Measurements from ENCODE around the gene AGBL1. TPM values are rescaled to one million over a fixed set of nuclear protein-coding genes. Genes with fewer than 3 reads are reported as not detected.

The AGBL1 gene
- total RNA-seq, 1 experiment from 2014 or later: not detected

GRCh38 chr15:86541540-86541939 is 461.9 kb downstream of the AGBL1 start:
- Histone ChIP-seq H3K27ac (no peak overlapping the region), H3K4me3 (no peak overlapping the region), H3K36me3 (ENCODE audit: low read depth) (no peaks in the 10 kb centered on the region), H2AFZ (no peak overlapping the region), H4K20me1 (ENCODE audit: insufficient read depth) (no peaks in the 10 kb centered on the region), H3K4me1 (replicated peaks; ENCODE audit: insufficient read depth) (no peaks in the 10 kb centered on the region), H3K79me2 (ENCODE audit: low read depth) (no peaks in the 10 kb centered on the region), H3K27me3 (ENCODE audit: insufficient read depth, low read depth) (no peaks in the 10 kb centered on the region), H3K9me3 (ENCODE audit: insufficient read depth, low read depth) (no peaks in the 10 kb centered on the region), H3K4me2 (no peak overlapping the region), H3F3A (ENCODE audit: insufficient read depth, low read depth) (no peaks in the 10 kb centered on the region), H3K9me2 (ENCODE audit: insufficient read depth) (no peaks in the 10 kb centered on the region)
- no peak for DNase-seq
- no TSS peak for BruUV-seq (replicated peaks)
- ChIA-PET CTCF (no interaction called here), POLR2A (ENCODE audit: unreplicated experiment) (no interaction called here)
- intact Hi-C loops (cut with micrococcal nuclease; ENCODE audit: unreplicated experiment): no loop called here
- TF ChIP-seq EZH2 (IDR thresholded peaks at IDR 0.05; ENCODE audit: low read depth): no peak
- TF ChIP-seq CTCF (conservative IDR thresholded peaks at IDR 0.05): no peak

GRCh38 chr15:86550075-86550474 is 470.4 kb downstream of the AGBL1 start:
- no peak overlapping the region for H3K4me3 ChIP-seq
- intact Hi-C loops (cut with micrococcal nuclease; ENCODE audit: unreplicated experiment): no loop called here
- no peaks in the 10 kb centered on the region for H3K27me3 ChIP-seq (ENCODE audit: insufficient read depth, low read depth)
- H3K36me3 ChIP-seq (ENCODE audit: low read depth): no peaks in the 10 kb centered on the region
- TF ChIP-seq EZH2 (IDR thresholded peaks at IDR 0.05; ENCODE audit: low read depth) (no peak), CTCF (conservative IDR thresholded peaks at IDR 0.05) (no peak)
- no peaks in the 10 kb centered on the region for H3K9me2 ChIP-seq (ENCODE audit: insufficient read depth)
- H2AFZ ChIP-seq: no peak overlapping the region
- H4K20me1 ChIP-seq (ENCODE audit: insufficient read depth): no peaks in the 10 kb centered on the region
- BruUV-seq (replicated peaks): no TSS peak
- no peak overlapping the region for H3K27ac ChIP-seq
- no peaks in the 10 kb centered on the region for H3K4me1 ChIP-seq (replicated peaks; ENCODE audit: insufficient read depth)
- CTCF ChIA-PET: no interaction called here
- H3K9me3 ChIP-seq (ENCODE audit: insufficient read depth, low read depth): no peaks in the 10 kb centered on the region
- no peak for DNase-seq
- POLR2A ChIA-PET (ENCODE audit: unreplicated experiment): no interaction called here
- no peaks in the 10 kb centered on the region for H3K79me2 ChIP-seq (ENCODE audit: low read depth)
- H3F3A ChIP-seq (ENCODE audit: insufficient read depth, low read depth): no peaks in the 10 kb centered on the region
- H3K4me2 ChIP-seq: no peak overlapping the region

GRCh38 chr15:86553108-86553507 is 473.4 kb downstream of the AGBL1 start:
- DNase-seq: no peak
- CTCF ChIA-PET: no interaction called here
- no peaks in the 10 kb centered on the region for H3K36me3 ChIP-seq (ENCODE audit: low read depth)
- no peaks in the 10 kb centered on the region for H3F3A ChIP-seq (ENCODE audit: insufficient read depth, low read depth)
- no peak overlapping the region for H3K4me2 ChIP-seq
- H3K27ac ChIP-seq: no peak overlapping the region
- intact Hi-C loops (cut with micrococcal nuclease; ENCODE audit: unreplicated experiment): no loop called here
- H4K20me1 ChIP-seq (ENCODE audit: insufficient read depth): no peaks in the 10 kb centered on the region
- H3K27me3 ChIP-seq (ENCODE audit: insufficient read depth, low read depth): no peaks in the 10 kb centered on the region
- no peaks in the 10 kb centered on the region for H3K9me2 ChIP-seq (ENCODE audit: insufficient read depth)
- H3K9me3 ChIP-seq (ENCODE audit: insufficient read depth, low read depth): no peaks in the 10 kb centered on the region
- TF ChIP-seq EZH2 (IDR thresholded peaks at IDR 0.05; ENCODE audit: low read depth): no peak
- no peak for TF ChIP-seq CTCF (conservative IDR thresholded peaks at IDR 0.05)
- BruUV-seq (replicated peaks): no TSS peak
- H3K4me1 ChIP-seq (replicated peaks; ENCODE audit: insufficient read depth): no peaks in the 10 kb centered on the region
- no peak overlapping the region for H2AFZ ChIP-seq
- POLR2A ChIA-PET (ENCODE audit: unreplicated experiment): no interaction called here
- H3K79me2 ChIP-seq (ENCODE audit: low read depth): no peaks in the 10 kb centered on the region
- H3K4me3 ChIP-seq: no peak overlapping the region

All from PC-9 (cell line).